Hepatocyte (in vitro differentiated cells): ENCODE results near the gene SLU7. TPM values are rescaled to one million over a fixed set of nuclear protein-coding genes. Genes with fewer than 3 reads are reported as not detected.

ENCODE experiments used
- DNase-seq: peaks from one replicate; pipeline ENCODE4 v3.0.0-alpha.2; 2016; ENCODE audit warnings: low spot score
- H2AFZ ChIP-seq: fragments of 200-600 bp; sonication (generic); 2 replicates; pipeline ENCODE4 v1.6.0; 2016; ENCODE audit warnings: antibody characterized with exemption, mild to moderate bottlenecking
- H3K27ac ChIP-seq: fragments of 200-600 bp; sonication (generic); 2 replicates; pipeline ENCODE4 v1.5.1; 2016; ENCODE audit warnings: mild to moderate bottlenecking
- H3K27me3 ChIP-seq: fragments of 200-600 bp; sonication (generic); 2 replicates; pipeline ENCODE4 v1.6.1; 2016
- H3K36me3 ChIP-seq: fragments of 200-600 bp; sonication (generic); replicated peaks from 2 replicates; pipeline ENCODE4 v1.5.1; 2016; ENCODE audit warnings: low read depth; ENCODE audit not compliant: insufficient read depth
- H3K4me1 ChIP-seq: fragments of 200-600 bp; sonication (generic); 2 replicates; pipeline ENCODE4 v1.5.1; 2016; ENCODE audit warnings: mild to moderate bottlenecking, moderate library complexity; ENCODE audit not compliant: insufficient read depth
- H3K4me2 ChIP-seq: fragments of 200-600 bp; sonication (generic); 2 replicates; pipeline ENCODE4 v1.6.0; 2016
- H3K4me3 ChIP-seq: fragments of 200-600 bp; sonication (generic); 2 replicates; pipeline ENCODE4 v1.5.1; 2016; ENCODE audit warnings: mild to moderate bottlenecking
- H3K79me2 ChIP-seq: fragments of 200-600 bp; sonication (generic); 2 replicates; pipeline ENCODE4 v1.6.0; 2017; ENCODE audit warnings: mild to moderate bottlenecking
- H3K9me2 ChIP-seq: fragments of 200-600 bp; sonication (generic); replicated peaks from 2 replicates; pipeline ENCODE4 v1.6.0; 2017; ENCODE audit warnings: mild to moderate bottlenecking; ENCODE audit not compliant: insufficient read depth
- H3K9me3 ChIP-seq: fragments of 200-600 bp; sonication (generic); 2 replicates; pipeline ENCODE4 v1.5.1; 2016; ENCODE audit warnings: low read depth, mild to moderate bottlenecking
- H4K20me1 ChIP-seq: fragments of 200-600 bp; sonication (generic); 2 replicates; pipeline ENCODE4 v1.6.0; 2016; ENCODE audit warnings: mild to moderate bottlenecking; ENCODE audit not compliant: insufficient read depth, poor library complexity, severe bottlenecking
- EZH2 ChIP-seq: fragments of 200-600 bp; sonication (generic); IDR thresholded peaks from 2 replicates; pipeline ENCODE4 v1.6.1; 2016; ENCODE audit warnings: antibody characterized with exemption, mild to moderate bottlenecking, borderline replicate concordance
- EZH2phosphoT487 ChIP-seq: fragments of 200-600 bp; sonication (generic); IDR thresholded peaks from one replicate; pipeline ENCODE4 v1.6.1; 2018; ENCODE audit warnings: antibody characterized with exemption, mild to moderate bottlenecking, low read depth, moderate library complexity; ENCODE audit not compliant: unreplicated experiment, severe bottlenecking
- WGBS: methylation state at CpG from one replicate; pipeline ENCODE4 v1.1.6; 2016; ENCODE audit warnings: low lambda C conversion rate; ENCODE audit errors: missing lambda C conversion rate; 5-methylcytosine and 5-hydroxymethylcytosine counted together
- polyA plus RNA-seq: library from polyadenylated mRNA; unstranded; fragments of >200 nt; fragmentation: Nextera tagmentation; extraction: Ambion mirVana; gene quantifications from 2 replicates; pipeline ENCODE4 v1.2.1, GENCODE V29; 2016
- total RNA-seq: library from RNA; depleted of rRNA; stranded (reverse); fragments of >200 nt; gene quantifications from 2 replicates; pipeline ENCODE4 v1.2.3, GENCODE V29; 2014
- TF ChIP-seq, protein P1 (sequence below): fragments of 200-600 bp; sonication (generic); IDR thresholded peaks from 2 replicates; pipeline ENCODE4 v1.5.1; 2016; ENCODE audit warnings: antibody characterized with exemption, mild to moderate bottlenecking; ENCODE audit not compliant: poor library complexity

SLU7 gene
- total and polyA plus RNA-seq, 2 experiments from 2014 or later, result 45.0 to 62.5 TPM

GRCh38 chr5:160463740-160464465 lies 45.0 kb upstream of the SLU7 start:
- DNase-seq, result no peak
- no peaks in the 10 kb centered on the region for H3K9me3 ChIP-seq
- no peak overlapping the region for H2AFZ ChIP-seq
- H3K27ac ChIP-seq, result no peak overlapping the region
- H3K9me2 ChIP-seq, result no peaks in the 10 kb centered on the region
- no peaks in the 10 kb centered on the region for H3K36me3 ChIP-seq
- peaks cover 34% of the 10 kb centered on the region for H3K4me1 ChIP-seq
- 58% methylated on average over 7 of the region's 7 CpGs for WGBS
- H3K4me2 ChIP-seq, result no peak overlapping the region
- TF ChIP-seq EZH2phosphoT487, result no peak
- TF ChIP-seq EZH2, result no peak
- no peak overlapping the region for H3K4me3 ChIP-seq
- no peaks in the 10 kb centered on the region for H4K20me1 ChIP-seq
- H3K27me3 ChIP-seq, result no peaks in the 10 kb centered on the region
- H3K79me2 ChIP-seq, result no peaks in the 10 kb centered on the region

DNA sequence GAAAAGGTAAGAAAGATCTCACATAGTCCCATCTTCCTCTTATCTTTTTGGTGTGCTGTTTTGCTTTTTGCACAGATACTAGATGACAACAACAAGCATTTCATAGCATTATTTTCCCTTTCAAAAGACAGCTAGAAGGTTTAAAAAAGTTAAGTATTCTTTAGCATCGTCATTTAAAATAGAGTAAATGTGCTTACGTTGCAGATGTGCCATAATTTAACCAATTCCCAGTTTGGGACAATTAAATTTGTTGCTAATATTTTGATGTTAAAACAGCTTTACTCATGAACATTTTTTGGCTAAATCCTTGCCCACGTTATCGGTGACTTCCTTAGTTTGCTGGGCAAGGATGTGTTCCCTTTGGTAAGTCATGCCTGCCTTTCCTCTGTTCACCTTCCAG lies 44.3 kb upstream of the SLU7 start:
- Histone ChIP-seq H3K4me2 (no peak overlapping the region), H4K20me1 (no peaks in the 10 kb centered on the region), H3K9me3 (no peaks in the 10 kb centered on the region), H3K4me3 (no peak overlapping the region), H3K4me1 (peaks cover 31% of the 10 kb centered on the region), H3K27me3 (no peaks in the 10 kb centered on the region), H3K79me2 (no peaks in the 10 kb centered on the region), H2AFZ (no peak overlapping the region), H3K36me3 (no peaks in the 10 kb centered on the region), H3K9me2 (no peaks in the 10 kb centered on the region), H3K27ac (no peak overlapping the region)
- no peak for DNase-seq
- TF ChIP-seq, protein P1, sequence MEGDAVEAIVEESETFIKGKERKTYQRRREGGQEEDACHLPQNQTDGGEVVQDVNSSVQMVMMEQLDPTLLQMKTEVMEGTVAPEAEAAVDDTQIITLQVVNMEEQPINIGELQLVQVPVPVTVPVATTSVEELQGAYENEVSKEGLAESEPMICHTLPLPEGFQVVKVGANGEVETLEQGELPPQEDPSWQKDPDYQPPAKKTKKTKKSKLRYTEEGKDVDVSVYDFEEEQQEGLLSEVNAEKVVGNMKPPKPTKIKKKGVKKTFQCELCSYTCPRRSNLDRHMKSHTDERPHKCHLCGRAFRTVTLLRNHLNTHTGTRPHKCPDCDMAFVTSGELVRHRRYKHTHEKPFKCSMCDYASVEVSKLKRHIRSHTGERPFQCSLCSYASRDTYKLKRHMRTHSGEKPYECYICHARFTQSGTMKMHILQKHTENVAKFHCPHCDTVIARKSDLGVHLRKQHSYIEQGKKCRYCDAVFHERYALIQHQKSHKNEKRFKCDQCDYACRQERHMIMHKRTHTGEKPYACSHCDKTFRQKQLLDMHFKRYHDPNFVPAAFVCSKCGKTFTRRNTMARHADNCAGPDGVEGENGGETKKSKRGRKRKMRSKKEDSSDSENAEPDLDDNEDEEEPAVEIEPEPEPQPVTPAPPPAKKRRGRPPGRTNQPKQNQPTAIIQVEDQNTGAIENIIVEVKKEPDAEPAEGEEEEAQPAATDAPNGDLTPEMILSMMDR, result no peak
- TF ChIP-seq EZH2 (no peak), EZH2phosphoT487 (no peak)
- 91% methylated on average over 4 of the region's 4 CpGs for WGBS

GRCh38 chr5:160462167-160462566 lies 43.3 kb upstream of the SLU7 start:
- Histone ChIP-seq H3K27me3 (no peaks in the 10 kb centered on the region), H3K9me3 (no peaks in the 10 kb centered on the region), H3K9me2 (no peaks in the 10 kb centered on the region), H4K20me1 (no peaks in the 10 kb centered on the region), H2AFZ (no peak overlapping the region), H3K79me2 (no peaks in the 10 kb centered on the region), H3K27ac (no peak overlapping the region), H3K4me1 (peaks cover 21% of the 10 kb centered on the region), H3K4me3 (no peak overlapping the region), H3K36me3 (no peaks in the 10 kb centered on the region), H3K4me2 (no peak overlapping the region)
- TF ChIP-seq EZH2, result no peak
- TF ChIP-seq, protein P1, result no peak
- no peak for TF ChIP-seq EZH2phosphoT487
- 67% methylated on average over 2 of the region's 2 CpGs for WGBS
- no peak for DNase-seq

GRCh38 chr5:160461378-160461777 lies 42.5 kb upstream of the SLU7 start:
- Histone ChIP-seq H4K20me1 (no peaks in the 10 kb centered on the region), H3K4me2 (no peak overlapping the region), H3K36me3 (no peaks in the 10 kb centered on the region), H3K9me2 (no peaks in the 10 kb centered on the region), H2AFZ (no peak overlapping the region), H3K79me2 (no peaks in the 10 kb centered on the region), H3K4me3 (no peak overlapping the region), H3K9me3 (no peaks in the 10 kb centered on the region), H3K4me1 (peaks cover 13% of the 10 kb centered on the region), H3K27ac (no peak overlapping the region), H3K27me3 (no peaks in the 10 kb centered on the region)
- TF ChIP-seq EZH2phosphoT487 (no peak), EZH2 (no peak)
- TF ChIP-seq, protein P1, result no peak
- no peak for DNase-seq
- 83% methylated on average over 6 of the region's 6 CpGs for WGBS
